ENCODE measurements around the gene MAG. TPM values are rescaled to one million over a fixed set of nuclear protein-coding genes. Genes with fewer than 3 reads are reported as not detected.

Gene MAG
- total RNA-seq, 2 donors from 2014 or later = 1.6 TPM; not detected in 1

DNA sequence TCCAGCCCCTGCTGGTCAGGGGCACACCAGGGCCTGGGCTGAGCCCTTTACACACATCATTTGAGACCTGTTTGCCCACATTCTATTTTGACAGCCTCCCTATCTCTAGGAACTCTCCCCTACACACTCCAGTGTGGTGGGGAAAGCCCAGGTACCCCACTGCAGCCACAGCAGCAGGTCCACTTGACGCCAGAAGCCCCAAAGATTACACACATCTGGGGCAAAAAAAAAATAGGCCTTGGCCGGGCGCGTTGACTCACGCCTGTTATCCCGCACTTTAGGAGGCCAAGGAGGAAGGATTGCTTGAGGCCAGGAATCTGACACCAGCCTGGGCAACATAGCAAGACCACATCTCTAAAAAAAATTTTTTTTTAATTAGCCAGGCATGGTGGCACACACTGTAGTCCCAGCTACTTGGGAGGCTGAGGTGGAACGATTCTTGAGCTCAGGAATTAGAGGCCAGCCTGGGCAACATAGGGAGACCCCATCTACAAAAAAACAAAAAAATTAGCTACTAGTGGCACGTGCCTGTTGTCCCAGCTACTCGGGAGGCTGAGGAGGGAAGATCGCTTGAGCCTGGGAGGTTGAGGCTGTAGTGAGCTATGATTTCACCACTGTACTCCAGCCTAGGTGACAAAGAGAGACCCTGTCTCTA lies 19.0 kb downstream of the MAG start:
- peaks cover 15% of the 10 kb centered on the region for H3K4me1 ChIP-seq
- TF ChIP-seq POLR2A (IDR thresholded peaks at IDR 0.05) (no peak), CTCF (IDR thresholded peaks at IDR 0.05) (no peak)
- H3K36me3 ChIP-seq (replicated peaks in 1 of 2; ENCODE audit: insufficient read depth in 1 of 2, low read depth in 2 of 2) = no peaks in the 10 kb centered on the region
- H3K27me3 ChIP-seq = no peaks in the 10 kb centered on the region
- WGBS, 2 donors = 89 to 91% methylated on average over 10 of the region's 10 CpGs
- H3K4me3 ChIP-seq = no peak overlapping the region
- H3K9me3 ChIP-seq = no peaks in the 10 kb centered on the region
- DNase-seq (no peak), ATAC-seq (no peak)
- intact Hi-C loops (cut with DNase I) = no loop called here
- no peak overlapping the region for H3K27ac ChIP-seq

DNA sequence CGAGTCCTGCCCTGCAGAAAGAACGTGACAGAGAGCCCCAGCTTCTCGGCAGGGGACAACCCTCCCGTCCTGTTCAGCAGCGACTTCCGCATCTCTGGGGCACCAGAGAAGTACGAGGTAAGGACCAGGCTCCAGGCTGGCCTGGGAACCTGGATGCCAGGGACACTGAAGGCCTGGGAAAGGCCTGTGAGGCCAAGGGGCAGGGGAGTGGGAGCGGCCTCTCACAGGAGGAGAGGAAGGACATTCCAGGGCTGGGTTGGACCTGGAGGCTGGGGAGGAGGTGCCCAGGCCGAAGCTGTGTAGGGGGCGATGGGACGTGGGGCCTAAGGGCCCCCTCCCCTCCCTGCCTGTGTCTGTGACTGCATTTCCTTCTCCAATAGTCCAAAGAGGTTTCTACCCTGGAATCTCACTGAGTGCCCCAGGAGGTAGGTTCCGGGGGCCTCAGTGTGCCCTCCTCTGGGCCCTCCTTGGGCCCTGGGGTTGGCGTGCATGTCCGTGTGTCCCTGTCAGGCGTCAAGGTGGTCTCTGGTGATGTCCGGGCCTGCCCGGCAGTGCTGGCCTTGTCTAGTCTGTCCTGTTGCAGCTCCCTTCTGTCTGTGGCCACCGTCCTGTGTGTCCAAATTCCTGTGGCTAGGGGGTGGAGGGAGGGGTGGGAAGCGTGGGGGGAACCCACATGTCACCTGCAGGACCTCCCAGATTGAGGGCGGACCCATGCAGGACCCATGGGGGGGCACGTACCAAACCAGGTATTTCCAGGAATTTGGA lies 20.1 kb downstream of the MAG start:
- TF ChIP-seq CTCF (IDR thresholded peaks at IDR 0.05) (no peak), POLR2A (IDR thresholded peaks at IDR 0.05) (no peak)
- Histone ChIP-seq H3K27ac (no peak overlapping the region), H3K4me3 (no peak overlapping the region), H3K27me3 (no peaks in the 10 kb centered on the region), H3K4me1 (peaks cover 15% of the 10 kb centered on the region), H3K36me3 (replicated peaks in 1 of 2; ENCODE audit: insufficient read depth in 1 of 2, low read depth in 2 of 2) (no peaks in the 10 kb centered on the region), H3K9me3 (no peaks in the 10 kb centered on the region)
- no peak for DNase-seq
- 84 to 86% methylated on average over 17 to 21 of the region's 21 CpGs for WGBS, 2 donors
- ATAC-seq = no peak
- intact Hi-C loops (cut with DNase I) = no loop called here

GRCh38 chr19:35313587-35313986 lies 21.6 kb downstream of the MAG start:
- no peak for TF ChIP-seq CTCF (IDR thresholded peaks at IDR 0.05)
- no peak for TF ChIP-seq POLR2A (IDR thresholded peaks at IDR 0.05)
- intact Hi-C loops (cut with DNase I) = no loop called here
- H3K4me3 ChIP-seq = no peak overlapping the region
- no peaks in the 10 kb centered on the region for H3K9me3 ChIP-seq
- ATAC-seq (no peak), DNase-seq (no peak)
- no peaks in the 10 kb centered on the region for H3K36me3 ChIP-seq (replicated peaks in 1 of 2; ENCODE audit: insufficient read depth in 1 of 2, low read depth in 2 of 2)
- H3K27ac ChIP-seq = no peak overlapping the region
- no peaks in the 10 kb centered on the region for H3K27me3 ChIP-seq
- peaks cover 15% of the 10 kb centered on the region for H3K4me1 ChIP-seq
- 40 to 61% methylated on average over 4 to 7 of the region's 7 CpGs for WGBS, 2 donors

GRCh38 chr19:35314031-35314430 lies 22.1 kb downstream of the MAG start:
- Histone ChIP-seq H3K27me3 (no peaks in the 10 kb centered on the region), H3K4me1 (peaks cover 13% of the 10 kb centered on the region), H3K9me3 (no peaks in the 10 kb centered on the region), H3K27ac (no peak overlapping the region), H3K36me3 (replicated peaks in 1 of 2; ENCODE audit: insufficient read depth in 1 of 2, low read depth in 2 of 2) (no peaks in the 10 kb centered on the region), H3K4me3 (no peak overlapping the region)
- 85 to 87% methylated on average over 8 of the region's 8 CpGs for WGBS, 2 donors
- TF ChIP-seq POLR2A (IDR thresholded peaks at IDR 0.05) (no peak), CTCF (IDR thresholded peaks at IDR 0.05) (no peak)
- ATAC-seq (no peak), DNase-seq (no peak)
- intact Hi-C loops (cut with DNase I) = no loop called here

Measured in body of pancreas (tissue), 4 donors.